GM19043 (cell line): ENCODE data around the gene BSN.

Source experiments
- ATAC-seq: cut with Tn5 transposase; IDR thresholded peaks from one replicate; pipeline ENCODE4 v1.9.1; 2021; ENCODE audit warnings: low read depth; ENCODE audit not compliant: unreplicated experiment

Gene BSN

GRCh38 chr3:49650177-49650576, 95.9 kb downstream of the BSN start:
- no peak for ATAC-seq

GRCh38 chr3:49650637-49651036, 96.4 kb downstream of the BSN start:
- no peak for ATAC-seq

- no peak for ATAC-seq
Observed at GRCh38 chr3:49652218-49652902, 98.1 kb downstream of the BSN start.

GRCh38 chr3:49652903-49653415, 98.7 kb downstream of the BSN start:
- ATAC-seq, result no peak

- ATAC-seq, result no peak
Observed at GRCh38 chr3:49653621-49654020, 99.3 kb downstream of the BSN start.

GRCh38 chr3:49654176-49654825, 100.0 kb downstream of the BSN start:
- ATAC-seq, result no peak

GRCh38 chr3:49654955-49655556, 100.8 kb downstream of the BSN start:
- ATAC-seq, result no peak

GRCh38 chr3:49655731-49656285, 101.5 kb downstream of the BSN start:
- ATAC-seq, result no peak

- ATAC-seq, result no peak
Observed at GRCh38 chr3:49656541-49657112, 102.3 kb downstream of the BSN start.

- no peak for ATAC-seq
Observed at GRCh38 chr3:49657208-49657915, 103.1 kb downstream of the BSN start.

- no peak for ATAC-seq
Observed at GRCh38 chr3:49658711-49659110, 104.4 kb downstream of the BSN start.

GRCh38 chr3:49659756-49660155, 105.5 kb downstream of the BSN start:
- no peak for ATAC-seq

GRCh38 chr3:49661281-49661680, 107.0 kb downstream of the BSN start:
- ATAC-seq, result no peak

GRCh38 chr3:49662021-49662420, 107.7 kb downstream of the BSN start:
- no peak for ATAC-seq

- ATAC-seq, result no peak
Observed at GRCh38 chr3:49662720-49663413, 108.6 kb downstream of the BSN start.

- ATAC-seq, result no peak
Observed at GRCh38 chr3:49663831-49664230, 109.6 kb downstream of the BSN start.

GRCh38 chr3:49664300-49664699, 110.0 kb downstream of the BSN start:
- ATAC-seq, result no peak

GRCh38 chr3:49665822-49666519, 111.7 kb downstream of the BSN start:
- ATAC-seq, result no peak

GRCh38 chr3:49666592-49666991, 112.3 kb downstream of the BSN start:
- no peak for ATAC-seq
